ENCODE measurements around the gene APBA2.

DNA sequence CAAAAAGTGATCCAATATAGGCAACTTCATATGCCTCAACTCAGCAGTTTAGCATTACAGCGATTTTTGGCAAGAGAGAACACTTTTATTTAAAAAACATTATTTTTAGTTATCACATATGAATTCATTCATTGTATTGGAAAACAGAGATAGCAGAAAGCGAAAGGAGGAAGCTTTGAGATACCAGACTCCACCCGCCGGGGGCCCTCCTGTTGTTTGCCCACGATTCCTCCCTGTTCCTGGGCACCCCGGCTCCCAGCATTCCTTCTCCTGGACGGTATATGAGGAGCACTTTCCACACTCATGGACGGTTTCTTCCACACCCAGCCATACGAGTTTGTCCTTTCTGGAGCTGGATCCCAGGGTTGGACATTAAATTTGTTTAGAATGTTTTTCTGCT lies 18.2 kb downstream of the APBA2 start:
- TF ChIP-seq, protein P1, sequence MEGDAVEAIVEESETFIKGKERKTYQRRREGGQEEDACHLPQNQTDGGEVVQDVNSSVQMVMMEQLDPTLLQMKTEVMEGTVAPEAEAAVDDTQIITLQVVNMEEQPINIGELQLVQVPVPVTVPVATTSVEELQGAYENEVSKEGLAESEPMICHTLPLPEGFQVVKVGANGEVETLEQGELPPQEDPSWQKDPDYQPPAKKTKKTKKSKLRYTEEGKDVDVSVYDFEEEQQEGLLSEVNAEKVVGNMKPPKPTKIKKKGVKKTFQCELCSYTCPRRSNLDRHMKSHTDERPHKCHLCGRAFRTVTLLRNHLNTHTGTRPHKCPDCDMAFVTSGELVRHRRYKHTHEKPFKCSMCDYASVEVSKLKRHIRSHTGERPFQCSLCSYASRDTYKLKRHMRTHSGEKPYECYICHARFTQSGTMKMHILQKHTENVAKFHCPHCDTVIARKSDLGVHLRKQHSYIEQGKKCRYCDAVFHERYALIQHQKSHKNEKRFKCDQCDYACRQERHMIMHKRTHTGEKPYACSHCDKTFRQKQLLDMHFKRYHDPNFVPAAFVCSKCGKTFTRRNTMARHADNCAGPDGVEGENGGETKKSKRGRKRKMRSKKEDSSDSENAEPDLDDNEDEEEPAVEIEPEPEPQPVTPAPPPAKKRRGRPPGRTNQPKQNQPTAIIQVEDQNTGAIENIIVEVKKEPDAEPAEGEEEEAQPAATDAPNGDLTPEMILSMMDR (IDR thresholded peaks at IDR 0.05; ENCODE audit: borderline replicate concordance, extremely low read depth, low read length, poor library complexity, severe bottlenecking), result no peak
- no peak for TF ChIP-seq EZH2 (IDR thresholded peaks at IDR 0.05; ENCODE audit: borderline replicate concordance, low read depth, low read length, severe bottlenecking)

All from DND-41 (cell line).